Testis (tissue), 2 donors: ENCODE data around the gene TMA7B.

ENCODE experiments used
- CTCF ChIP-seq, 3 experiments: fragments of 450-650 bp in 2 of 3; fragments of 200-600 bp in 1 of 3; sonication (generic) in 1 of 3; IDR thresholded peaks; one replicate each; pipeline ENCODE4 v1.5.1; 2016 to 2019; ENCODE audit warnings: antibody characterized with exemption in 3 of 3, mild to moderate bottlenecking in 2 of 3, moderate library complexity in 1 of 3
- POLR2A ChIP-seq: fragments of 450-650 bp; IDR thresholded peaks from one replicate; pipeline ENCODE4 v1.6.1; 2017; ENCODE audit warnings: antibody characterized with exemption, mild to moderate bottlenecking, moderate library complexity

GRCh38 chr22:39953101-39953500, 7.1 kb upstream of the TMA7B start:
- no peak for TF ChIP-seq CTCF (IDR thresholded peaks at IDR 0.05)
- TF ChIP-seq POLR2A: no peak
